GM08714 (cell line): ENCODE results near the gene TOM1L2.

Experiments used
- H3K4me3 ChIP-seq: fragments of 200-500 bp; sonication (Bioruptor generic); 2 replicates; pipeline ENCODE4 v1.5.1; 2014; ENCODE audit warnings: mild to moderate bottlenecking, low read length, inconsistent platforms
- ZNF274 ChIP-seq: IDR thresholded peaks from 2 replicates; pipeline ENCODE4 v1.6.1; 2012; ENCODE audit warnings: mild to moderate bottlenecking, low read depth, low read length

TOM1L2 gene

DNA sequence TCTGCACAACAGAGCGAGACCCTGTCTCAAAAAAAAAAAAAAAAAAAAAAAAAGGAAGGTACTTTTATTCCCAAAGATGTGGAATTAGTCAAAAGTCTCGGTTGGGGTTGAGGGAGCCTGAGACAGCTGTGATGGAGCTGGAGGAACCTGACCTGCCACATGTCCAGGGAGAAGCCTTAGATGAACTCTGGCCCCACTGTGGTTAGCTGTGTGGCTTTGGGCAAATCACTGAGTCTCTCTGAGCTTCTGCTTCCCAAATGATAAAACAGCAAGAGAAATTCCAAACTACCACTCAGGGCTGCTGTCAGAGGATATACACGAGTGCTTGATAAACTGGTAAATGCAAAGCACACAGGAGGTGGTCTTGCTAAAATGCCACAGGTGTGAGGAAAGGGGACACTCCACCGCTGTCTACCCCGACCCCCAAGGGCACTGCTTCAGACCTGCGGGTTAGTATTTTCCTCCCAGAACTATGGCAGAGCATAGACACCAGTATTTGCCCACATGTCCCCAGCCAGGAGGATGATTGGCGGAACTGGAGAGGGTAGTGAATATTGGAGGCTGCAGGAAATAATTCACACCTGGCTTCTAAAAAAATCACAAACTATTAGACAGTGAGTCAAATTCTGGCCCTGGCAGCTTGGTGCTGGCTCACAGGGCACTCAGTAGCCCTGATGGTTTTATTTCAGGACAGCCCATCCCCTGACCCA, 15.1 kb upstream of the TOM1L2 start:
- no peak overlapping the region for H3K4me3 ChIP-seq
- no peak for TF ChIP-seq ZNF274

DNA sequence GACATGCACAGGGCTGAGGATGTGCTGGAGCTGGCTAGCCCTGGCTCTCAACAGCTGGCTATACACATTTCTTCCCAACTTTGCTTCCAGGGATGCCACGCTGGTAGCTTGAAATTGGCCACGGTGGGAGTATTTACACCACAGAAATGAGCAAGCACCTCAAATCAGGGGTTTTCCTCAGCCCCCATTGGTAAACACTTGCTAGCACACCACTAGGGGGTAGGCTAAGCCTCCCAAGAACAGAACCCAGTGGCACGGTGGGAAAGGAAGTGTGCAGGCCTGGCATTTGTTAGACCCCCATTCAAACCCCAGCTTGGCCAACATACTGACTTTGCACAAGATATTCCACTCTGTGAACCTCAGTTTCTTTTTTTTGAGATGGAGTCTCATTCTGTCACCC, 13.4 kb upstream of the TOM1L2 start:
- H3K4me3 ChIP-seq, result no peak overlapping the region
- no peak for TF ChIP-seq ZNF274

DNA sequence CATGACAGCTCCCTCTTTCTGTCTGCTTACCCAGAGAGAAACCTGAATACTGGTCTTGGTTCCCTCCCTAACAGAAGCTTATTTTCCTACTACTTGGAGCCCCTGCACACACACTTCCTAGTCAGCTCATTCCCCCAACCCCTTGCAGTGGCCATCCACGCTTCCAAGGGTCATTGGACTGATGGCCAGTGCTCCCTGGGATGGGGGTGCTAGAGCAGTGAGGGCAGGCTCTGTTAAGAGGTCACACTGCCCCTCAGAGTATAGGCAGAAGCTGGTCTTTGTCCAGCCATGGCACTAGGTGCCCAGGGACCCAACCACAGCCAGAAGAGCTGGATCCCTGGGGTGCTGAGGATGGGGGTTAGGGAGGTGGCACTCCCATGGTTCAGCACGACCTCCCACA, 13.0 kb upstream of the TOM1L2 start:
- no peak overlapping the region for H3K4me3 ChIP-seq
- no peak for TF ChIP-seq ZNF274

DNA sequence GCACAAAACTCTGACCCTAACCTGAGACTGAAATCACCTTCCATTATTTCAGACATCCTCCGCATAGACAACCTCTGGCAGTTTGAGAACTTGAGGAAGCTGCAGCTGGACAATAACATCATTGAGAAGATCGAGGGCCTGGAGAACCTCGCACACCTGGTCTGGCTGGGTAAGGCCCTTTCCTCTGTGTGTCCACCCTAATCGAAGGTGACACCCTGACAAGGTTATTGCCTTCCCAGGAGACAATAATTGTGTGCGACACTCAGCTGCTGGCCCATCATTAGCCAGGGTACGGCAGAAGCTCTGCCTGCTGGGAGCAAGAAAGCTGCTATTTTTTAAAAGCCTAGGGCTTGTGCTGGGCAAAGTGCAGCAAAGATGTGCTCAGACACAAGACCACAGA, 11.6 kb upstream of the TOM1L2 start:
- no peak overlapping the region for H3K4me3 ChIP-seq
- no peak for TF ChIP-seq ZNF274

DNA sequence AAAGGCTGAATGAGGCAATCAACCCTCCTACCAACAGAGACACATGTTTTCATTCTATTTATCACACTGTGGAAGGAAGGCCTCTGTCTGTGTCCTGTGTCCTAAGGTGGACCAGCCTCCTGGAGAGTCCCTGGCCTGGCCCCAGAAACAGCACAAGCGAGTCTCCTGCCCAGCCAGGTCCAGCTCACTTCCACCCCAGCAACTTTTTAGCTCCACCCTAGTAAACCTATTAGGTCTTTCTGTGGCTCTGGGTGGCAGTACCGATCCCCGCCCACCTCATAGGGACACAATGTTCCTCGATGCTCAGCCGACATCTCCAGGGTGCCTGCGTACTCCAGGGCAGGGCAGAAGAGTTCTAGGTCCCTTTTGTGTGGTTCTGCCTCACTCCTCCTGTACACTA, 11.2 kb upstream of the TOM1L2 start:
- no peak overlapping the region for H3K4me3 ChIP-seq
- TF ChIP-seq ZNF274, result no peak

DNA sequence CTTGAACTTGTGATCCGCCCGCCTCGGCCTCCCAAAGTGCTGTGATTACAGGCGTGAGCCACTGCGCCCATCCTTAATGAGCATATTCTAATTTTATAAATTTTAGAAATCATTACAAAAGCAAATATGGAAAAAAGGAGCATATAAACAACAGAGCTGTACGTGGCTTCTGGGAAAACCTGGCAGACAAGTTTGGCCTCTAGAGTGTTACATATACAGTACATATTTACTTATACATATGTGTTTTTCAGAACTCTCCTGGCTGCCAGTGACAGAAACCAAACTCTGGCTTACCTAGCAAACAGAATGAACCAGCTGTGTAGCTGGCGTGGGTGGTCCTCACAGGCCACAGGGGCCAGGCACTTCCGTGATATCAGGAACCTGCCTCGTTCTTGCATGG, 10.6 kb upstream of the TOM1L2 start:
- TF ChIP-seq ZNF274, result no peak
- H3K4me3 ChIP-seq, result no peak overlapping the region

DNA sequence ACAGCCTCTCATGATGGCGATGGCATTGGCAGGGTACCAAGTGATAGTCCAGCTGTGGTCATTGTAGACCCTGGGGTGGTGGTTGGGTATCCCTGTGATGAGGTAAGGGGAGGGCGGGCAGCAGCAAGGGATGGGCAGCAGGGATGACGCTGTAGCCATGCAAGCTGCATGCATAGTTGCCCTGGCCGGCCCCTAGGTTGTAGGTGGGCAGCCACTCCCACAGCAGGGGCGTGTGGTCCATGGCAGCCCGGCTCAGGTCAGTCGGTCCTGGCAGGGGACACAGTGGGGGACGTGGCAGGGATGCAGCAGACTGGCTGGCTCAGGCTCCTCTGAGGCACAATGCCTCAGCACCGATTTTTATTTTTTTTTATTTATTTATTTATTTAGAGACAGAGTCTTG, 9.1 kb upstream of the TOM1L2 start:
- no peak overlapping the region for H3K4me3 ChIP-seq
- TF ChIP-seq ZNF274, result no peak

DNA sequence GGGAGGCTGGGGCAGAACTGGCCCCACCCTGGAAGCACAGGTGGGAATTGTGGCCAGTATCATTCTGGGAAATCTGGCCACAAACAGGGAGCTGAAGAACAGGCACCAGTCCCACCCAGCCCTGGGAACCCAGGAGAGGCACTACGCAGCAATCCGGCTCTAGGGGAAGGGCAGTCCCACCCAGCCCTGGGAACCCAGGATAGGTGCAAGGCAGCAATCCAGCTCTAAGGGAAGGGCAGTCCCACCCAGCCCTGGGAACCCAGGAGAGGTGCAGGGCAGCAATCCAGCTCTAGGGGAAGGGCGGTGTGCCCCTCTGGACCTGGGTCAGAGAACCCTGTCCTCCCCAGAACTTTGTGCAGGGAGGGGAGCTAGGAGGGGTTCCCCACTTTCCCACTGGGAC, 7.6 kb upstream of the TOM1L2 start:
- H3K4me3 ChIP-seq, result no peak overlapping the region
- no peak for TF ChIP-seq ZNF274

DNA sequence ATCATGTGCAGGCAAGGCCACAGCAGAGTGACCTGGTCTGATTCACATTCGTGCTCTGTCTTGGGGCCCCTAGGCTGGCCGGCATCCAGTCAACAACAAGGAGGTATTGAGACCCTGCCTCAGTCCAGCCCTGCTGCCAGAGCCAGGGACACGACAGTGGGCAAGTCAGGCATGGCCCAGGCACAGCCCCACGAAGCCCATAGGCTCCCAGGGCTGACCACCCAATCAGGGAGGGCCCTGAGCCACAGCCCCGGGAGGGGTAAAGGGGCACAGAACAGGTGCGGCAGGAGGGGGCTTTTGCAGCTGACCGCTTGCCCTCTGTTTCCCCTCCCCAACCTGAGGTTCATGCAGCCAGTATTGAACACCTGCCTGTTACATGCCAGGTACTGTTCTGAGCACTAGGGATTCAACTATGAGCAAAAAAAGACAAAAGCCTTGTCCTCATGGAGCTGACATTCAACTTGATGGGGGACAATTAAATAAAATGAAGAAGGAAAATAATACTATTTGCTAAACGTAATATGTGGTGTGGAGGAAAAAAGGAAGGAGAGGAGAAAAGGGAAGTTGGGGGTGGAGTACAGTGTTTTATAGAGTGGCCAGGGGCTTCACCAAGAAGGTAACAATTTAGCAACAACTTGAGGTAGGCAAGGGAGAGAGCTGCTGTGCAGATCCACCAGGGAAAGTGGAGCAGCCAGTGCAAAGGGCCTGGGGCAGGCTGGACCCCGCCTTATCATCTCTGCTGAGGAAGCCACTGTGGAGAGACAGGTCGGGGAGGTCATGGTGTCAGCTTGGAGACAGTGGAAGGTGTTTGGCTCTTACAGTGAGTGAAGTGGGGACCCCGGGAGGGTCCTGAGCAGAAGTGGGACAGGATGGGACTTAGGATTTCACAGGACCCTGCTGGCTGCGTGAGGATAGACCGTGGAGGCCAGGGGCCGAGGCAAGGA, 6.6 kb upstream of the TOM1L2 start:
- TF ChIP-seq ZNF274, result no peak
- H3K4me3 ChIP-seq, result no peak overlapping the region

DNA sequence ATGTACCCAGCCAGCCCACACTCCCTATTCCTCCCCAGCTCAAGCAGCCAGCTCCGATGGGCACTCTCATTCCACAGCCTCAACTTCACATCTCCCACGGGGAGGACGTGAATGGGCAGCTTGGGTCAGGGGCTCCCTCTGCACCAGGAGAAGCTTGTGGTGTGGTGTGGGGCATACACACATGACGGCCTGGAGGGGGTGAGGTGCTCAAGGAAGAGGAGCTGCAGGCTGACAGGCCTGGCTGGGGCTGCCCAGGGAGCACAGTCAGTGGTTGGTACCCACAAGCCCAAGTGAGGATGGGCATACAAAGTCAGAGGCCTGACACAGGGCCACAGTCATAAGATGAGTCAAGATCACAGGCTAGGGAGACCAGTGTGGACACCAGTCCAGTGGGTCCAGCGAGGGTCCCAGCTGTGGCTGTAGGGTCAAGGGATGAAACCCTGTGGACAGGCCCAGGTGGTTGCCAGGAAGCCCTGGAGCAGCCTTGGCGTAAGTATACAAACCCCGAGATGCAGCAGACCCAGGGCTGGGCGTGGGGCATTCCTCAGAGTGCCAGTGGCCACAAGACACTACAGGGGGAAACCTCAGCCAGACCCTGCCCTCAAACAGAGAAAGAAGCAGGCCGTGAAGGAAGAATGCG, 4.9 kb upstream of the TOM1L2 start:
- TF ChIP-seq ZNF274, result no peak
- H3K4me3 ChIP-seq, result no peak overlapping the region

DNA sequence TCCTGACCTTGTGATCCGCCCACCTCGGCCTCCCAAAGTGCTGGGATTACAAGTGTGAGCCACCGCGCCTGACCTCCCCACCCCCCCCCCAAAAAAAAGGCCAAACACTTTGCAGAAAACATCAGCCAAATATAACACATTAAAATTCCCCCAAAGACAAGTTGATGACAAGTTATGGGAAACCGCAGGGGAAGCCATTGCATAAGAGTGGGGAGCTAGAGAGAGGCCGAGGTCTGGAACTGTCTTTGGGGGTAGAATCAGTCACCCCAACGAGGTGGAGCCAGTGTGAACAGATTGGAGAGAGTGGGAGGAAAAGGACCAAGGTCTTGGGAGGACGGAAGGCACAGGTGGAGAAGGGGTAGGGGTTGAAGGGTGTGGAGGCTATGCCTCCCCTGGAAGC, 3.2 kb upstream of the TOM1L2 start:
- H3K4me3 ChIP-seq, result no peak overlapping the region
- no peak for TF ChIP-seq ZNF274

DNA sequence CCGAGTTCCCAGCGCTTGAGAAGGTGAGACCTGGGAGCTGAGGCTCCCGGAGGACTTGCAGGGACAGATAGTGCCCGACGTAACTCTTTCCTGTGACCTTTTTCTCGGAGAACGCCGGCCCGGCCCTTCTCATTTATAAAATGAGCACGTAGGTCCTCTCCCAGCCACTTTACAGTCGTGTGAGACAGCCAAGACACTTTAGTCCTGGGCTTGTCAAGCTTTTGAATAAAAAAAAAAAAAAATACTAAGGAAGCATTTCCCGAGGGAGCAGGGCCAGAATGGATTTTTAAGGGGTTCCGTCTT, 703 bp upstream of the TOM1L2 start:
- peak overlapping the region; percentile 83 for H3K4me3 ChIP-seq
- no peak for TF ChIP-seq ZNF274

DNA sequence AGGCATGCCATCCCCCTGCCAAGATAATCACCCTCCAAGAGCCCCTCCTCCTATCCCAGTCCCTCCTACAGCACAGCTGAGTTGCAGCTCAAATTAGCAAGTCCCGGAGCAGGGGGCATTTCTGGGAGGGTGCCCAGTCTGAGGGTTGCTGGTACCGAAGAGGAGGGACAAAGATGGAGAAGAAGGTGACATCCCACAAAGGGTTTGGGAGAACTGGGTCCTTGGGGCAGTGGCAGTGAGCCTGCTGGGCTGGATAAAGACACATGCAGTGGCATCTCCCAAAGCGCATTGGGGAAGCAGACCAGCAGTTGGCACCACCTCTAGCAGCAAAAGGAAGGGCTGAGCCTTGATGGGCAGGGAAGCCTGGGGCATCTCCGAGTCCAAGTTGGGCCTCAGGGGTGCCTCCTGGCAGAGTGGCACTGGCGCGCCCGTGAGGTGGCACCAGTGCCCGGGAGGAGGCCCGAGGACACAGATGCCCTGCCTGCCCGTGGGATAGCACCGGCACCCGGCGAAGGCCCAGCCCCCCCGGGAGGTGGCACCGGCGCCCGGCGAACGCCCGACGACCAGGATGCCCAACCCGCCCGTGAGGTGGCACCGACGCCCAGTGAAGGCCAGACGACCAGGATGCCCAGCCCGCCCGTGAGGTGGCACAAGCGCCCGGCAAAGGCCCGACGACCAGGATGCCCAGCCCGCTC, 622 bp downstream of the TOM1L2 start:
- no peak for TF ChIP-seq ZNF274

DNA sequence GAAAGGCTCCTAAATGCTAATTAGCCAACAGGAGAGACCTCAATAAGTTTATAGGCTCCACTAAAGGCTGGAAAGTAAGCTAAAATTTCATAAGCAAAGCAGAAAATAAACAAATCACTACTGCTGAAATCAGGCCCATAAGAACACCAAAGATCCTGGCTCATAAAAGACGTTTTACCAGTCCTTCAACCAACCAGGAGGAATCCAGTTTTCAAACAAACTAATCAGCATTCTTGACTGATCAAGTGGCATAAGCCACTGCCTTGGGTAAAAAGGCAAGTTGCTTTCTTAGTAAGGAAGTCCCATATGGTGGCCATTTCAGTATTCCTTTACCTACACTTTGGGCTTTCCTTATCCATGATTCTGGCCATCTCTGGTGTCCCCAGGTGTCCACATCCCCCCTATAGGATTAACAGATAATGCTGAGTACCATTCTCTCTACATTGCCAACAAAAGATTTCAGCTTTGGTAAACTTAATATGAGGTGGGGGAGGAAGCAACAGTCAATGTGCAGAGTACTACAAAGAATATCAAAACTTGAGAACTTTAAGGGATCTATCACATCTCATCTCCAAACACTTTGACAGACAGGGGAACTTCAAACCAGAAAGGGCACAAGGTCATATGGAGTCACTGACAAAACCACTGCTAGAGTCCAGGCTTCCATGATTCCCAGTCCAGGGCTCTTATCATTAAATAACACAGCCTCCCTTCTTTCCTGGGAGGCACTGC, 1.3 kb downstream of the TOM1L2 start:
- H3K4me3 ChIP-seq, result peak overlapping the region; percentile 86
- TF ChIP-seq ZNF274, result no peak

More for the DNA sequence above, 622 bp downstream of the TOM1L2 start:
- peak overlapping the region; percentile 86 for H3K4me3 ChIP-seq
